AG10803 (cell line): ENCODE results near the gene AKAP1.

ENCODE experiments used
- DNase-seq: peaks from one replicate; pipeline ENCODE4 v3.0.0; 2010; ENCODE audit warnings: low read depth
- H3K4me3 ChIP-seq: 2 replicates; pipeline ENCODE4 v1.5.1; 2011; ENCODE audit warnings: mild to moderate bottlenecking, low read length, control low read depth
- CTCF ChIP-seq: conservative IDR thresholded peaks from 2 replicates; pipeline ENCODE4 v1.5.1; 2011; ENCODE audit warnings: mild to moderate bottlenecking, low read length, control low read depth, inconsistent platforms

The AKAP1 gene

GRCh38 chr17:57125406-57125805 lies 40.4 kb downstream of the AKAP1 start:
- DNase-seq = no peak

GRCh38 chr17:57125866-57126265 lies 40.8 kb downstream of the AKAP1 start:
- DNase-seq = no peak
- H3K4me3 ChIP-seq = no peak overlapping the region
- no peak for TF ChIP-seq CTCF

More at GRCh38 chr17:57125406-57125805, 40.4 kb downstream of the AKAP1 start:
- TF ChIP-seq CTCF = no peak
- no peak overlapping the region for H3K4me3 ChIP-seq

GRCh38 chr17:57130708-57131461 lies 45.8 kb downstream of the AKAP1 start:
- H3K4me3 ChIP-seq = peak overlapping the region; percentile 38

GRCh38 chr17:57132663-57133062 lies 47.6 kb downstream of the AKAP1 start:
- no peak overlapping the region for H3K4me3 ChIP-seq
- TF ChIP-seq CTCF = no peak
- no peak for DNase-seq

More at GRCh38 chr17:57130708-57131461, 45.8 kb downstream of the AKAP1 start:
- peak; percentile 80 for TF ChIP-seq CTCF
- peak; percentile 70 for DNase-seq

- TF ChIP-seq CTCF = no peak
- no peak overlapping the region for H3K4me3 ChIP-seq
- DNase-seq = no peak
Observed at GRCh38 chr17:57133486-57133885, 48.4 kb downstream of the AKAP1 start.

- DNase-seq = no peak
- TF ChIP-seq CTCF = no peak
- H3K4me3 ChIP-seq = no peak overlapping the region
Observed at GRCh38 chr17:57135026-57135788, 50.2 kb downstream of the AKAP1 start.

- no peak for TF ChIP-seq CTCF
- H3K4me3 ChIP-seq = no peak overlapping the region
- DNase-seq = no peak
Observed at GRCh38 chr17:57135789-57136291, 50.8 kb downstream of the AKAP1 start.
